Thymus (tissue), 11 donors: ENCODE measurements around the gene RNF44. TPM values are rescaled to one million over a fixed set of nuclear protein-coding genes. Genes with fewer than 3 reads are reported as not detected.

Experiments
- DNase-seq, 9 donors: peaks; one replicate each; pipeline ENCODE4 v3.0.0-alpha.2; 2013; ENCODE audit warnings: low spot score in 9 of 9, low read depth in 6 of 9, missing footprints in 1 of 9
- H3K27ac ChIP-seq, 2 donors: one replicate each; pipeline ENCODE4 v1.5.1; 2013; ENCODE audit warnings: control low read depth in 1 of 2, low read depth in 1 of 2, low read length in 1 of 2, mild to moderate bottlenecking in 1 of 2, moderate library complexity in 1 of 2
- H3K27me3 ChIP-seq, 2 donors: one replicate each; pipeline ENCODE4 v1.5.1; 2013; ENCODE audit warnings: low read length in 1 of 2; ENCODE audit not compliant: control insufficient read depth in 2 of 2, insufficient read depth in 1 of 2
- H3K36me3 ChIP-seq, 2 donors: one replicate each; pipeline ENCODE4 v1.5.1; 2013; ENCODE audit warnings: low read length in 1 of 2, mild to moderate bottlenecking in 1 of 2, moderate library complexity in 1 of 2; ENCODE audit not compliant: control insufficient read depth in 2 of 2, insufficient read depth in 2 of 2
- H3K4me1 ChIP-seq, 2 donors: one replicate each; pipeline ENCODE4 v1.5.1; 2013; ENCODE audit warnings: low read length in 2 of 2; ENCODE audit not compliant: control insufficient read depth in 2 of 2, insufficient read depth in 2 of 2
- H3K4me3 ChIP-seq, 2 donors: one replicate each; pipeline ENCODE4 v1.5.1; 2013; ENCODE audit warnings: low read length in 2 of 2, control low read depth in 1 of 2, mild to moderate bottlenecking in 1 of 2
- H3K9me3 ChIP-seq, 2 donors: one replicate each; pipeline ENCODE4 v1.5.1; 2013; ENCODE audit warnings: low read length in 1 of 2, mild to moderate bottlenecking in 1 of 2; ENCODE audit not compliant: control insufficient read depth in 2 of 2, insufficient read depth in 1 of 2
- WGBS: extraction: QIAGEN DNeasy Blood & Tissue Kit; methylation state at CpG from one replicate; pipeline ENCODE4 v1.1.7; 2013; 5-methylcytosine and 5-hydroxymethylcytosine counted together
- polyA plus RNA-seq: library from polyadenylated mRNA; stranded (reverse); fragments of 200-250 nt; gene quantifications from one replicate; pipeline ENCODE4 v1.2.3, GENCODE V29; 2013
- total RNA-seq: library from RNA; stranded (reverse); fragments of 120-200 nt; gene quantifications from one replicate; pipeline ENCODE4 v1.2.4, GENCODE V29; 2013
- donor health status: healthy.

The RNF44 gene
- total and polyA plus RNA-seq, 2 donors: 19.3 to 54.8 TPM

- peak overlapping the region; percentile 99 to 100 for H3K27ac ChIP-seq
- 3% methylated on average over 10 of the region's 10 CpGs for WGBS
- peaks cover 39 to 44% of the 10 kb centered on the region in 2 donors for H3K36me3 ChIP-seq
- peaks cover 37 to 70% of the 10 kb centered on the region in 2 donors for H3K4me1 ChIP-seq
- H3K27me3 ChIP-seq: no peaks in the 10 kb centered on the region
- peak overlapping the region; percentile 85 to 98 for H3K4me3 ChIP-seq
- H3K9me3 ChIP-seq: peaks cover 8 to 31% of the 10 kb centered on the region in 2 donors
- peak in 8 of 9 donors; percentile 43 to 85 (median 59) for DNase-seq
Observed at GRCh38 chr5:176533894-176534611, 3.1 kb downstream of the RNF44 start.

DNA sequence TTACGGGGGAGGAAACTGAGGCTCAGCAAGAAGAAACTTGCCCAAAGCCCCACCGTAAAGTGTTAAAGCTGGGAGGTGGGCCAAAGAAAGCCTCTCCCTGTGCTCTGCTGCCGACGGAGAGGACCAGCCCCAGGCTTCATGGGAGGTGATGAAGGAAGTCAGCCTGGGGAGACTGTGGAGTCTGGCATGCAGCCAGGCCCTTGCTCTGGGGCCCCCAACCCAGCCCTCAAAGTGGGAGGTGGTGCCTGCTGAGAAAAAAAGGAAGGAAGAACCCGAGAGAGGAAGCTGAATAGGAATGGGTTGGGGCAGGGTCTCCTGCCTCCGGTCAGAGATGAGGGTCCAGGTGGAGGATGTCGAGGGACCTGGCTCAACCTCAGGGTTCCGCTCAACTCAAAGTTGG is 3.8 kb downstream of the RNF44 start:
- Histone ChIP-seq H3K9me3 (peaks cover 8 to 31% of the 10 kb centered on the region in 2 donors), H3K27ac (peak overlapping the region; percentile 99 to 100), H3K4me3 (peak overlapping the region; percentile 85 to 98), H3K27me3 (no peaks in the 10 kb centered on the region), H3K4me1 (peaks cover 36 to 71% of the 10 kb centered on the region in 2 donors), H3K36me3 (peaks cover 46 to 50% of the 10 kb centered on the region in 2 donors)
- peak in 3 of 9 donors; percentile 29 to 67 (median 46) for DNase-seq
- WGBS: 12% methylated on average over 8 of the region's 8 CpGs

GRCh38 chr5:176532795-176533194 is 4.4 kb downstream of the RNF44 start:
- DNase-seq: no peak
- WGBS: 92% methylated on average over 9 of the region's 9 CpGs
- H3K4me3 ChIP-seq: peak overlapping the region; percentile 85 to 98

DNA sequence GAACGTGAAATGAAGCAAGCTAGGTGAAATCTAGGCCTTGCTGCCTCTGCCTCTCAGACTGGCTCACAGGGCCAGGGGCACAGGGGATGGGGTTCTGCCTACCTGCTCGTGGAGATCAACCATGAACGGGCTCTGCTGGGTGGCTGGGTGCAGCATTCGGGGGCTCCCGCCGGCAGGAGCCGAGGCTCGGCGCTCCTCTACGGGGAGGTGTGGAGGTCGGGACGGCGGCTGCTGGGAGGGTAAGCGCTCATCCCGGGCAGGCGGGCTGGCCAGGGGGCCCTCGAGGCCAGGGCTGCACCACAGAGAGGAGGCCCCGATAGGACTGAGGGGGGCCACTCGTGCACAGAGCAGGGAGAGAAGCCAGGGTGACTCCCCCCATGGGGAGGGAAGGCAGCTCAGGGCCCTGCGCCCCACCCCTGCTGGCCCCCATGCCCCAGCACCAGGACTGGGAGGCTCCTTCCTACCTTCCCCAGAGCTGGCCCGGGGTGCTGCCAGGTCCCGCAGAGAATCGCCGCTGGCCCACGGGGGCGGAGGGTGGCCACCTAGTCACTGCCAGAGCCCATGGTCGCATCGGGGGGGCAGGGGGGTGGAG is 5.2 kb downstream of the RNF44 start:
- peaks cover 58 to 64% of the 10 kb centered on the region in 2 donors for H3K36me3 ChIP-seq
- H3K9me3 ChIP-seq: peaks cover 8 to 31% of the 10 kb centered on the region in 2 donors
- peaks cover 32 to 78% of the 10 kb centered on the region in 2 donors for H3K4me1 ChIP-seq
- H3K4me3 ChIP-seq: no peak overlapping the region
- no peaks in the 10 kb centered on the region for H3K27me3 ChIP-seq
- H3K27ac ChIP-seq: peak overlapping the region; percentile 79 to 92
- no peak for DNase-seq
- WGBS: 93% methylated on average over 28 of the region's 28 CpGs

More at GRCh38 chr5:176532795-176533194, 4.4 kb downstream of the RNF44 start:
- peaks cover 8 to 31% of the 10 kb centered on the region in 2 donors for H3K9me3 ChIP-seq
- peaks cover 32 to 73% of the 10 kb centered on the region in 2 donors for H3K4me1 ChIP-seq
- H3K27me3 ChIP-seq: no peaks in the 10 kb centered on the region
- H3K36me3 ChIP-seq: peaks cover 52 to 56% of the 10 kb centered on the region in 2 donors
- H3K27ac ChIP-seq: peak overlapping the region; percentile 99 to 100

DNA sequence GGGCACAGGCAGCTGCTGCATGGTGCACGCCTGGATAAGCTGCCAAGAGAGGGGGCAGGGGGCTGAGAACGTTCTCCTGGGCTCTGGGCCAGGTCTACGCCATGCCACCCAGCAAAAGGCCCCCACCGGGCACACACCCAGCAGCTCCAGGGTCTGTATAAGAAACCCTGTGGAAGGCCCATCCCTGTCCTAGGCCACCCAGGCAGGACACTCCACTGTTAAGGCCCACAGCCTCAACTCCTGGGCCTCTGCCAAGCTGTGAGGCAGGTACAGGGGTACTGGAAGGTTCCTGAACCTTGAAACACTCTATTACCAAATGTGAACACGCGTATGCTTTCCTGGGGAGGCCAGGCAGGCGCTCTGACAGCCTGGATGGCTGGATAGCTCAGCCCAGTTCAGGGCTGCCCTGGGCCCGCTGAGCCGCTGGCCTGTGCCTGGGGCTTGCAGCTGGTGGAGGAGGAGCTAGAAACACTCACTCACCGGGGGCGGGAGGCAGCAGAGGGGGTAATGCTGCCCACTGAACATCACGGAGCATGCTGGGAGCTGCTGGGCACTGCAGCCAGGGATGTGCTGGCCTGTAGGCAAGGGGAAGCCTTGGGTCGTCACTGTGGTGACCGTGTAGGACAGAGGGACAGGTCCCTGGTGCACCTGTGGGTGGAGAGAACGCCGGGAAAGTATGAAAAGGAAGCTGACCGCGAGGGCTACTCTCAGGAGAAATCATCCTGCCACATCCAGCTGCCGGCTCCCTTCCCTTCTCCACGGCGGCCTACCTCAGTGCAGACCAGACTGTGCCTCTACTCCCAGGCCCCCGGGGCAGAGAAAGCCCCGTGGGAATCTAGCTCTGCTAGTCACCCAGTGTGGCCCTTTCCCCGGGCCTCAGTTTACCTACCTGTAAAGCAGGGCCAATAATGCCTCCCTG is 6.0 kb downstream of the RNF44 start:
- Histone ChIP-seq H3K4me1 (peaks cover 32 to 78% of the 10 kb centered on the region in 2 donors), H3K27me3 (no peaks in the 10 kb centered on the region), H3K9me3 (peaks cover 8 to 29% of the 10 kb centered on the region in 2 donors), H3K27ac (peak overlapping the region; percentile 79 to 92), H3K4me3 (peak overlapping the region in 1 of 2 donors; percentile 4), H3K36me3 (peaks cover 60 to 71% of the 10 kb centered on the region in 2 donors)
- whole genome bisulfite sequencing: 78% methylated on average over 24 of the region's 24 CpGs
- DNase-seq: peak in 2 of 9 donors; percentile 18 to 20

DNA sequence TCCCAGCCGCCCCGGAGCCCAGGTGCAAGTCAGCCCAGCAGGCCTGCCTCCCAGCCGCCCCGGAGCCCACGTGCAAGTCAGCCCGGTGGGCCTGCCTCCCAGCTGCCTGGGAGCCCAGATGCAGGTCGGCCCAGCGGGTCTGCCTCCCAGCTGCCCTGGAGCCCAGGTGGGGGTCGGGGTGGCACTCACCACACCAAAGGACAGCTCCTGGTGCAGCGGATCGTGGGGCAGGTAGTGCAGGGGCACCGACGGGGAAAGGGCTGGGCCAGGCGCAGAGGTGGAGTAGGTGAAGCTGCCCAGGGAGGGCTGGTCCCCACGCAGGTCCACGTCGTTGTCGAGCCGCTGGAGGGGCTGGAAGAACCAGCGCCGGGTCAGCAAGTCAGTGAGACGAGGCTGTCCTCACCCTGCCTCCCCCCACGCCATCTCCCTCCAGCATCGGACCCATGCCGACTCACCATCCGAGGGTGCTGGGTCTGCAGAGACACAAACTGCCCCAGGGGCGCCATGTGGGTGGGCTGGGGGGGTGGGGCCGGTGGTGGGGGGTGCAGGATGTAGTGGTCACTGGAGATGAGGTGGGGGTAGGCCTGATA is 6.7 kb downstream of the RNF44 start:
- peaks cover 64 to 73% of the 10 kb centered on the region in 2 donors for H3K36me3 ChIP-seq
- WGBS: 59% methylated on average over 28 of the region's 28 CpGs
- H3K27me3 ChIP-seq: no peaks in the 10 kb centered on the region
- peak overlapping the region; percentile 79 to 92 for H3K27ac ChIP-seq
- peak in 4 of 9 donors; percentile 38 to 67 (median 40) for DNase-seq
- peaks cover 32 to 78% of the 10 kb centered on the region in 2 donors for H3K4me1 ChIP-seq
- peaks cover 8 to 29% of the 10 kb centered on the region in 2 donors for H3K9me3 ChIP-seq
- no peak overlapping the region for H3K4me3 ChIP-seq

GRCh38 chr5:176529741-176530141 is 7.5 kb downstream of the RNF44 start:
- peaks cover 8 to 26% of the 10 kb centered on the region in 2 donors for H3K9me3 ChIP-seq
- H3K4me3 ChIP-seq: no peak overlapping the region
- H3K36me3 ChIP-seq: peaks cover 63 to 70% of the 10 kb centered on the region in 2 donors
- peak in 7 of 9 donors; percentile 43 to 88 (median 65) for DNase-seq
- WGBS: 26% methylated on average over 11 of the region's 11 CpGs
- H3K4me1 ChIP-seq: peaks cover 31 to 72% of the 10 kb centered on the region in 2 donors
- no peaks in the 10 kb centered on the region for H3K27me3 ChIP-seq
- peak overlapping the region; percentile 76 to 80 for H3K27ac ChIP-seq

DNA sequence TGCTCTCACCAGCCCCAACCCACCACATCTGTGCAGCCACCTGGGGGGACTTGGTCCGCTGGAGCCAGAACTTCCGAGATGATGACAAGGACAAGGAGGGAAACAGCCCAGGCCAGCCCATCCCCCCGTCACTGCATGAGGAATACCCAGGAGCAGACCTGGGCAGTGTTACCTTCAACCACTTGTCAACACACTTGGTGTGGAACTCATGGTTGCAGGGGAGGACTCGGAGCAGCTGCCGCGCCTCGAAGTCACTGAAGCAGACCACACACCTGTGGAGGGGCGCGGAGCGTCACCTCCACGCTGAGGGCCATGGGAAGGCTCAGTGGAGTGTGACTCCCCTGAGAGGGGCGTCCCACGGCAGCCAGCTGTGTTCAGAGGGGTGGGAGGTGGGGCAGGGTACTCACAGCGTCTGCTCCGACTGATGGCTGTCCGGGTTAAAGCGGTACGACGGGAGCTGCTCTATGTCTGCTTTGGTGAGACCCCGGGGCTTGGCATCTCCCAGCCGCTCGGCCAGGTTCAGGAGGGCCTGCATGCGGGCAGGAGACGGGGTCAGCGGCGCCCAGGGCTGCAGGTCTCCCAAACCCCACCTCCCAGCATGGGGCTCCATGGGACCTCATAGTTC is 8.0 kb downstream of the RNF44 start:
- 95% methylated on average over 26 of the region's 26 CpGs for WGBS
- no peak overlapping the region for H3K4me3 ChIP-seq
- DNase-seq: peak in 2 of 9 donors; percentile 29 to 43
- H3K36me3 ChIP-seq: peaks cover 62 to 66% of the 10 kb centered on the region in 2 donors
- H3K27ac ChIP-seq: peak overlapping the region; percentile 76 to 80
- peaks cover 26 to 67% of the 10 kb centered on the region in 2 donors for H3K4me1 ChIP-seq
- no peaks in the 10 kb centered on the region for H3K27me3 ChIP-seq
- peaks cover 8 to 26% of the 10 kb centered on the region in 2 donors for H3K9me3 ChIP-seq
